Fibroblast of mammary gland (primary cell): ENCODE data around the gene ATP5IF1.

Experiments used
- DNase-seq: peaks from one replicate; pipeline ENCODE4 v3.0.0-alpha.2; 2010; ENCODE audit warnings: low read depth
- H3K4me3 ChIP-seq: 2 replicates; pipeline ENCODE4 v1.5.1; 2011; ENCODE audit warnings: low read depth, mild to moderate bottlenecking, low read length, moderate library complexity; ENCODE audit not compliant: control insufficient read depth
- TF ChIP-seq, protein P1 (sequence below): conservative IDR thresholded peaks from 2 replicates; pipeline ENCODE4 v1.5.1; 2011; ENCODE audit warnings: low read depth, low read length, inconsistent platforms; ENCODE audit not compliant: control insufficient read depth, insufficient read depth

The ATP5IF1 gene

DNA sequence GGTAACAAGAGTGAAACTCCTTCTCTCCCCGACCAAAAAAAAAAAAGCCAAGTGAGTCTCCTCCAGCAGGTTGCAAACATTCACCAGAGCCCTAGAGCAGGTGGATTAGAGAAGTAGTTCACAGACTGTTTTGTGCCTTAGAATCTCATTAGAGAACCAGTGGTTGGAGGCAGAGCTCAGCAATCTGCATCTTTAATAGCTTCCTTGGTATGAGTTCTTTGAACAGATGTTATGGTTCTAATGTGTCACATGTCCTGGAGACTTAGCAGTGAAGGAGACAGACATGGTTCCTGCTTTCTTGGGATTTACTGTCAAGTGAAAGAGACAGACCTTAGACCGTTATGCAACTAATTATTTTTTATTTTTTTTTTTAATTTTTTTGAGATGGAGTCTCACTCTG lies 50.2 kb downstream of the ATP5IF1 start:
- TF ChIP-seq, protein P1, sequence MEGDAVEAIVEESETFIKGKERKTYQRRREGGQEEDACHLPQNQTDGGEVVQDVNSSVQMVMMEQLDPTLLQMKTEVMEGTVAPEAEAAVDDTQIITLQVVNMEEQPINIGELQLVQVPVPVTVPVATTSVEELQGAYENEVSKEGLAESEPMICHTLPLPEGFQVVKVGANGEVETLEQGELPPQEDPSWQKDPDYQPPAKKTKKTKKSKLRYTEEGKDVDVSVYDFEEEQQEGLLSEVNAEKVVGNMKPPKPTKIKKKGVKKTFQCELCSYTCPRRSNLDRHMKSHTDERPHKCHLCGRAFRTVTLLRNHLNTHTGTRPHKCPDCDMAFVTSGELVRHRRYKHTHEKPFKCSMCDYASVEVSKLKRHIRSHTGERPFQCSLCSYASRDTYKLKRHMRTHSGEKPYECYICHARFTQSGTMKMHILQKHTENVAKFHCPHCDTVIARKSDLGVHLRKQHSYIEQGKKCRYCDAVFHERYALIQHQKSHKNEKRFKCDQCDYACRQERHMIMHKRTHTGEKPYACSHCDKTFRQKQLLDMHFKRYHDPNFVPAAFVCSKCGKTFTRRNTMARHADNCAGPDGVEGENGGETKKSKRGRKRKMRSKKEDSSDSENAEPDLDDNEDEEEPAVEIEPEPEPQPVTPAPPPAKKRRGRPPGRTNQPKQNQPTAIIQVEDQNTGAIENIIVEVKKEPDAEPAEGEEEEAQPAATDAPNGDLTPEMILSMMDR = no peak
- no peak overlapping the region for H3K4me3 ChIP-seq
- DNase-seq = no peak
